ENCODE measurements around the gene DMXL2.

DNA sequence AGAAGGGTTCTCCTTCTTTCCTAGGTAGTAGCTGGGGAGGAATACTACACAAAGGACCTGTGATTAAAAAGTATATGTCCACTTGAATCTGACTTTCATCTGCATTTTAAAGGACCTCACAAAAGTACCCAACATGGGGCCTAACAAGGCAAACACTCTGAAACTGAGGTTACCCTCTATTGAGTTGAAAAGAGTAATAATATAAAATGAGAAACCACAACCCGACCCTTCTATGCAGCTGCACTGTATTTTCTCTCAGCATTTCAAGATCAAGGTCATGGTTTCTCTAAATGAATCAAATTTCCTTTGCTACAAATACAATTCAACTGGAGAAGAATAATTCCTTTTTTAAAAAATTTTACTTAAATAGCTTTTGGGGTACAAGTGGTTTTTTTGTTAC is 106.3 kb downstream of the DMXL2 start:
- TF ChIP-seq, protein P1, sequence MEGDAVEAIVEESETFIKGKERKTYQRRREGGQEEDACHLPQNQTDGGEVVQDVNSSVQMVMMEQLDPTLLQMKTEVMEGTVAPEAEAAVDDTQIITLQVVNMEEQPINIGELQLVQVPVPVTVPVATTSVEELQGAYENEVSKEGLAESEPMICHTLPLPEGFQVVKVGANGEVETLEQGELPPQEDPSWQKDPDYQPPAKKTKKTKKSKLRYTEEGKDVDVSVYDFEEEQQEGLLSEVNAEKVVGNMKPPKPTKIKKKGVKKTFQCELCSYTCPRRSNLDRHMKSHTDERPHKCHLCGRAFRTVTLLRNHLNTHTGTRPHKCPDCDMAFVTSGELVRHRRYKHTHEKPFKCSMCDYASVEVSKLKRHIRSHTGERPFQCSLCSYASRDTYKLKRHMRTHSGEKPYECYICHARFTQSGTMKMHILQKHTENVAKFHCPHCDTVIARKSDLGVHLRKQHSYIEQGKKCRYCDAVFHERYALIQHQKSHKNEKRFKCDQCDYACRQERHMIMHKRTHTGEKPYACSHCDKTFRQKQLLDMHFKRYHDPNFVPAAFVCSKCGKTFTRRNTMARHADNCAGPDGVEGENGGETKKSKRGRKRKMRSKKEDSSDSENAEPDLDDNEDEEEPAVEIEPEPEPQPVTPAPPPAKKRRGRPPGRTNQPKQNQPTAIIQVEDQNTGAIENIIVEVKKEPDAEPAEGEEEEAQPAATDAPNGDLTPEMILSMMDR (IDR thresholded peaks at IDR 0.05; ENCODE audit: insufficient read depth, low read length, poor library complexity, severe bottlenecking) = no peak
- TF ChIP-seq EZH2phosphoT487 (conservative IDR thresholded peaks at IDR 0.05; ENCODE audit: low read length) = no peak

All from SU-DHL-6 (cell line).